ENCODE data around the gene METTL9. TPM values are rescaled to one million over a fixed set of nuclear protein-coding genes. Genes with fewer than 3 reads are reported as not detected.
A peak's percentile ranks its signal among the peaks of the same experiment; 100 is the strongest.

METTL9 gene
- total and polyA plus RNA-seq, 12 donors = 35.7 to 398 (median 212) TPM

DNA sequence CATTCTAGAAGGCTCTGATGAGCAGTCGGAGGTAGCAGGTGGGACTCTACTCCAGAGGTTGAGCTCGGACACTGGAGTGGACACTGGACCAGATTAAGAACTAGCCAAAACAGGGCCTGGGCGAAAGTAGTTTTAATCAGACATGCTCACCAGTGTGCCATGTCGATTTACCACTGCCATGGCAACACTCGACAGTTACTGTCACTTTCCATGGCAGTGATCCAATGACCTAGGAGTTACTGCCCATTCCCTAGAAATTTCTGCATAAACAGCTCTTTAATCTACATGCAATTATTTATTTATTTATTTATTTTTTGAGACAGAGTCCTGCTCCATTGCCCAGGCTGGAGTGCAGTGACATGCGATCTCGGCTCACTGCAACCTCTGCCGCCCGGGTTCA, 7.2 kb upstream of the METTL9 start:
- no peaks in the 10 kb centered on the region for H3K9me3 ChIP-seq (replicated peaks in 1 of 3)
- H3K4me3 ChIP-seq = no peak overlapping the region
- TF ChIP-seq, protein P1, sequence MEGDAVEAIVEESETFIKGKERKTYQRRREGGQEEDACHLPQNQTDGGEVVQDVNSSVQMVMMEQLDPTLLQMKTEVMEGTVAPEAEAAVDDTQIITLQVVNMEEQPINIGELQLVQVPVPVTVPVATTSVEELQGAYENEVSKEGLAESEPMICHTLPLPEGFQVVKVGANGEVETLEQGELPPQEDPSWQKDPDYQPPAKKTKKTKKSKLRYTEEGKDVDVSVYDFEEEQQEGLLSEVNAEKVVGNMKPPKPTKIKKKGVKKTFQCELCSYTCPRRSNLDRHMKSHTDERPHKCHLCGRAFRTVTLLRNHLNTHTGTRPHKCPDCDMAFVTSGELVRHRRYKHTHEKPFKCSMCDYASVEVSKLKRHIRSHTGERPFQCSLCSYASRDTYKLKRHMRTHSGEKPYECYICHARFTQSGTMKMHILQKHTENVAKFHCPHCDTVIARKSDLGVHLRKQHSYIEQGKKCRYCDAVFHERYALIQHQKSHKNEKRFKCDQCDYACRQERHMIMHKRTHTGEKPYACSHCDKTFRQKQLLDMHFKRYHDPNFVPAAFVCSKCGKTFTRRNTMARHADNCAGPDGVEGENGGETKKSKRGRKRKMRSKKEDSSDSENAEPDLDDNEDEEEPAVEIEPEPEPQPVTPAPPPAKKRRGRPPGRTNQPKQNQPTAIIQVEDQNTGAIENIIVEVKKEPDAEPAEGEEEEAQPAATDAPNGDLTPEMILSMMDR (IDR thresholded peaks at IDR 0.05) = no peak
- no peak for TF ChIP-seq POLR2A (IDR thresholded peaks at IDR 0.05)
- 72 to 80% (median 75%) methylated on average over 9 of the region's 9 CpGs for WGBS, 4 donors
- H3K36me3 ChIP-seq (replicated peaks in 1 of 2) = no peaks in the 10 kb centered on the region
- H3K27me3 ChIP-seq = no peaks in the 10 kb centered on the region
- peaks cover 24 to 37% of the 10 kb centered on the region in 2 donors for H3K4me1 ChIP-seq (replicated peaks in 1 of 2)
- DNase-seq = peak in 4 of 7 donors; percentile 36 to 58 (median 38)
- H3K27ac ChIP-seq = peak overlapping the region in 1 of 5 donors; percentile 14
- intact Hi-C loops (cut with DNase I) = loop anchor here in 1 of 2 donors (5.0 kb wide), 1 partner anchor 120 kb away; no protein-coding TSS in a partner anchor

DNA sequence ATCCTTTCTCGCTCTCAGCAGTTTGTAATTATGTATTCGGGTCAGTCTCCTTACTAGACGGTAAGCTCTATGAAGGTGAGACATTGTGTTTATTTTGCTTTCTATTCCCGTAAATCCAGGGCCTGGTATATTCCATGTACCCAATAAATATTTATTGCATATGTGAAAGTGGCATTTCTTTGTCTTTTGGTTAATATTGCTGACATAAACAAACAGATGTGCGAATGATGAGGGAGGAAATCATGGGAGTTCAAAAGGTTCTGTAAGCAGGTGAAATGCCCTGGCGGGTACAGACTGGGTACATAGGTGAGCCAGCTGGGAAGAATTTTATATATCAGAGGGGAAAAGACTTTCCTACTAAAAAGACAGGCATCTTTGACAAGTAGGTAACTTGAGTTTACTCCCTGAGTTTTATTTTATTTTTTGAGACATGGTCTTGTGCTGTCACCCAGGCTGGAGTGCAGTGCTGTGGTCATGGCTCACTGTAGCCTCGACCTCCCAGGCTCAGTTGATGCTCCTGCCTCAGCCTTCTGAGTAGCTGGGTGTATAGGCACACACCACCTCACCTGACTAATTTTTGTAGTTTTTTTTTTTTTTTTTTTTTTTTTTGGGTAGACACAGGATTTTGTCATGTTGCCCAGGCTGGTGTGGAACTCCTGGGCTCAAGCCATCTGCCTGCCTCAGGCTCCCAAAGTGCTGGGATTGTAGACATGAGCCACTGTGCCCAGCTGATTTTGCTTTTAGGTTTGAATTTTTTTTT, 5.7 kb upstream of the METTL9 start:
- Histone ChIP-seq H3K9me3 (replicated peaks in 1 of 3) (no peaks in the 10 kb centered on the region), H3K36me3 (replicated peaks in 1 of 2) (no peaks in the 10 kb centered on the region), H3K4me1 (replicated peaks in 1 of 2) (peaks cover 24 to 43% of the 10 kb centered on the region in 2 donors), H3K27ac (no peak overlapping the region), H3K27me3 (no peaks in the 10 kb centered on the region), H3K4me3 (no peak overlapping the region)
- no peak for DNase-seq
- TF ChIP-seq, protein P1 (IDR thresholded peaks at IDR 0.05) = no peak
- TF ChIP-seq POLR2A (IDR thresholded peaks at IDR 0.05) = no peak
- WGBS, 4 donors = 78 to 84% (median 82%) methylated on average over 7 of the region's 7 CpGs
- intact Hi-C loops (cut with DNase I) = loop anchor here in 1 of 2 donors (5.0 kb wide), 1 partner anchor 119 kb away; no protein-coding TSS in a partner anchor

DNA sequence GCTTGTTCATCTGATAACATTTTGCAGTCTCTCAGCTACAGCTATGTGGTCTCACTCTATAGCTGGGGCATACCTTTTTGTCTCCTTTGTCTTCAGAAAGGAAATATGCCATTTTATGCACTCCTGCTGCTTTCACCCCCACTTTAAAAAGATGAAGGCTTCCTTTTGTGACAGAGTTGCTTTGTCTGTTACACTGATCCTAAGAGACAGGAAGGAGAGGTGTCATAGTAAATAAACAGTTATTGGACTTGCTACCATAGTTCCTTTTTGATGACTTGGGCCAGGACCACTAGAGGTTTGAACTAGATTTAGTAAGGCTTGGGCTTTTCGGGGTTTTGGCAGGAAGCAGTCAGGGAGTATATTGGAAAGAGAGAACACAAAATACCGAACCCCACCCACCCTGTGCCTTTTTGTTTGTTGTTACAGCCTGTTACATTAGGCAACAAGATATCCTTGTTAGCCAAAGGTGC, 1.8 kb upstream of the METTL9 start:
- TF ChIP-seq POLR2A (IDR thresholded peaks at IDR 0.05) = no peak
- TF ChIP-seq, protein P1 (IDR thresholded peaks at IDR 0.05) = no peak
- intact Hi-C loops (cut with DNase I) = loop anchor here in 1 of 2 donors (5.0 kb wide), 1 partner anchor 40 kb away; no protein-coding TSS in a partner anchor
- 83 to 90% (median 86%) methylated on average over 2 of the region's 2 CpGs for WGBS, 4 donors
- Histone ChIP-seq H3K4me3 (no peak overlapping the region), H3K27me3 (no peaks in the 10 kb centered on the region), H3K4me1 (replicated peaks in 1 of 2) (peaks cover 17 to 27% of the 10 kb centered on the region in 2 donors), H3K36me3 (replicated peaks in 1 of 2) (no peaks in the 10 kb centered on the region), H3K27ac (no peak overlapping the region), H3K9me3 (replicated peaks in 1 of 3) (no peaks in the 10 kb centered on the region)
- DNase-seq = no peak

DNA sequence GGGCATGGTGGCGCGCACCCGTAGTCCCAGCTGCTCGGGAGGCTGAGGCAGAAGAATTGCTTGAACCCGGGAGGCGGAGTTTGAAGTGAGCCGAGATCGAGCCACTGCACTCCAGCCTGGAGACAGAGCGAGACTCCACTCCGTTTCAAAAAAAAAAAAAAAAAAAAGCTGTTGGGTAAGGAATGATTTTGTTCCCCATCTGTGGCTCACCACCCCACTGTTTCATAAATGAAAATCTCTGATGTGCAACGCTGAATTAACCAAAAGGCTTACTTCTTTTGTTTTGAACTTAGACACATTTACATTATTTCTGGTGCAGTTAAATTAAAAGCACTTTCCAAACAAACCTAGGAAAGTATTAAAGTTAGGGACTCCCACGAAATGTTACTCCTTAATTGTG, 1.2 kb upstream of the METTL9 start:
- no peaks in the 10 kb centered on the region for H3K36me3 ChIP-seq (replicated peaks in 1 of 2)
- intact Hi-C loops (cut with DNase I) = loop anchor here in 1 of 2 donors (5.0 kb wide), 1 partner anchor 39 kb away; no protein-coding TSS in a partner anchor
- no peaks in the 10 kb centered on the region for H3K9me3 ChIP-seq (replicated peaks in 1 of 3)
- no peaks in the 10 kb centered on the region for H3K27me3 ChIP-seq
- DNase-seq = no peak
- WGBS, 4 donors = 80 to 90% (median 86%) methylated on average over 12 of the region's 12 CpGs
- H3K4me3 ChIP-seq = peak overlapping the region in 1 of 4 donors; percentile 88
- peak overlapping the region in 2 of 5 donors; percentile 96 to 97 for H3K27ac ChIP-seq
- peaks cover 23 to 33% of the 10 kb centered on the region in 2 donors for H3K4me1 ChIP-seq (replicated peaks in 1 of 2)
- TF ChIP-seq, protein P1 (IDR thresholded peaks at IDR 0.05) = no peak
- no peak for TF ChIP-seq POLR2A (IDR thresholded peaks at IDR 0.05)
